ENCODE results near the gene EXOC4. TPM values are rescaled to one million over a fixed set of nuclear protein-coding genes. Genes with fewer than 3 reads are reported as not detected.

Gene EXOC4
- total RNA-seq, 1 donor from 2014 or later, result 99.2 TPM

DNA sequence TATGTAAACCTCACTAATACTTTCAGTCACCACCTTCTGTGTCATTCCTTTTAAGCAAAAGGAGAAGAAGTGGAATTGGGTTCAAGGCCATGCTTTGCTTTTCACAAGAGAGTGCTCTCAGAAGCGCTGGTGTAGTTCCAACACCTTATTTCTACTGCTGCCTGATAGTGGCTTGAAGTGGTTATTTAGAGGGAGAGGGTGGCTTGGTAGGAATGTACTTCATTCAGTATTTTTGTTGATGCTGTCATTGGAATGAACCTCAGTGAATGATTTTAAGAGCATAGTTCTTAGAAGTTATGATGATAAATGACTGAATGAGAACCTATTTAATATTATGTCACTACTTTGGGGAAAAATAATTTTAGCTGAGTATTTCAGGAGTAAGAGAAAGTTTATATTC, 396.7 kb downstream of the EXOC4 start:
- TF ChIP-seq POLR2AphosphoS5 (IDR thresholded peaks at IDR 0.05; ENCODE audit: insufficient read depth in 1 of 2, low read depth in 1 of 2), result no peak
- TF ChIP-seq POLR2A (IDR thresholded peaks at IDR 0.05), result no peak
- TF ChIP-seq, protein P1, sequence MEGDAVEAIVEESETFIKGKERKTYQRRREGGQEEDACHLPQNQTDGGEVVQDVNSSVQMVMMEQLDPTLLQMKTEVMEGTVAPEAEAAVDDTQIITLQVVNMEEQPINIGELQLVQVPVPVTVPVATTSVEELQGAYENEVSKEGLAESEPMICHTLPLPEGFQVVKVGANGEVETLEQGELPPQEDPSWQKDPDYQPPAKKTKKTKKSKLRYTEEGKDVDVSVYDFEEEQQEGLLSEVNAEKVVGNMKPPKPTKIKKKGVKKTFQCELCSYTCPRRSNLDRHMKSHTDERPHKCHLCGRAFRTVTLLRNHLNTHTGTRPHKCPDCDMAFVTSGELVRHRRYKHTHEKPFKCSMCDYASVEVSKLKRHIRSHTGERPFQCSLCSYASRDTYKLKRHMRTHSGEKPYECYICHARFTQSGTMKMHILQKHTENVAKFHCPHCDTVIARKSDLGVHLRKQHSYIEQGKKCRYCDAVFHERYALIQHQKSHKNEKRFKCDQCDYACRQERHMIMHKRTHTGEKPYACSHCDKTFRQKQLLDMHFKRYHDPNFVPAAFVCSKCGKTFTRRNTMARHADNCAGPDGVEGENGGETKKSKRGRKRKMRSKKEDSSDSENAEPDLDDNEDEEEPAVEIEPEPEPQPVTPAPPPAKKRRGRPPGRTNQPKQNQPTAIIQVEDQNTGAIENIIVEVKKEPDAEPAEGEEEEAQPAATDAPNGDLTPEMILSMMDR (IDR thresholded peaks at IDR 0.05), result no peak
- Histone ChIP-seq H3K4me3 (no peak overlapping the region), H3K4me1 (peaks cover 11% of the 10 kb centered on the region), H3K27me3 (no peaks in the 10 kb centered on the region), H3K9me3 (no peaks in the 10 kb centered on the region), H3K27ac (no peak overlapping the region), H3K36me3 (no peaks in the 10 kb centered on the region)
- no peak for DNase-seq (ENCODE audit: extremely low spot score in 2 of 2)
- intact Hi-C loops (cut with DNase I), result no loop called here

DNA sequence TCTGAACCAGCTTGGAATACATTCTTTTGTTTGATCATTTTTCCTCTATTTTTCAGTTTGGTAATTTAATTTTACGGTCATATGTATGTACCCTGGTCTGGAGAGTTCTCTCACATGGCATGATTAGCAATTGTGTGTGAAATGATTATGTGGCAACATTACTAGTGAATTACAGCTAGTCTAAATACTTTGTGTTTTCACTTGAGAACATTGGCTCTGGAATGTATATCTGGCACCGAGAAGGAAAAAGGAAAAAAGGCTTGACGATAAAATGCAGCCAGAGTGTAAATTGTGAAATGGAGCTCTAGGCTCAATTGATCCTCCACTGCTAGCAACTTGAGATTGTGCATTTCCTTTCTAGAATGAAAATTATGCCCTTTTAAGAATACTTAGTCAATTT, 397.2 kb downstream of the EXOC4 start:
- H3K36me3 ChIP-seq, result no peaks in the 10 kb centered on the region
- H3K27me3 ChIP-seq, result no peaks in the 10 kb centered on the region
- no peaks in the 10 kb centered on the region for H3K9me3 ChIP-seq
- no peak for DNase-seq (ENCODE audit: extremely low spot score in 2 of 2)
- intact Hi-C loops (cut with DNase I), result no loop called here
- H3K27ac ChIP-seq, result no peak overlapping the region
- peaks cover 11% of the 10 kb centered on the region for H3K4me1 ChIP-seq
- TF ChIP-seq, protein P1 (IDR thresholded peaks at IDR 0.05), result no peak
- TF ChIP-seq POLR2AphosphoS5 (IDR thresholded peaks at IDR 0.05; ENCODE audit: insufficient read depth in 1 of 2, low read depth in 1 of 2) (no peak), POLR2A (IDR thresholded peaks at IDR 0.05) (no peak)
- no peak overlapping the region for H3K4me3 ChIP-seq

DNA sequence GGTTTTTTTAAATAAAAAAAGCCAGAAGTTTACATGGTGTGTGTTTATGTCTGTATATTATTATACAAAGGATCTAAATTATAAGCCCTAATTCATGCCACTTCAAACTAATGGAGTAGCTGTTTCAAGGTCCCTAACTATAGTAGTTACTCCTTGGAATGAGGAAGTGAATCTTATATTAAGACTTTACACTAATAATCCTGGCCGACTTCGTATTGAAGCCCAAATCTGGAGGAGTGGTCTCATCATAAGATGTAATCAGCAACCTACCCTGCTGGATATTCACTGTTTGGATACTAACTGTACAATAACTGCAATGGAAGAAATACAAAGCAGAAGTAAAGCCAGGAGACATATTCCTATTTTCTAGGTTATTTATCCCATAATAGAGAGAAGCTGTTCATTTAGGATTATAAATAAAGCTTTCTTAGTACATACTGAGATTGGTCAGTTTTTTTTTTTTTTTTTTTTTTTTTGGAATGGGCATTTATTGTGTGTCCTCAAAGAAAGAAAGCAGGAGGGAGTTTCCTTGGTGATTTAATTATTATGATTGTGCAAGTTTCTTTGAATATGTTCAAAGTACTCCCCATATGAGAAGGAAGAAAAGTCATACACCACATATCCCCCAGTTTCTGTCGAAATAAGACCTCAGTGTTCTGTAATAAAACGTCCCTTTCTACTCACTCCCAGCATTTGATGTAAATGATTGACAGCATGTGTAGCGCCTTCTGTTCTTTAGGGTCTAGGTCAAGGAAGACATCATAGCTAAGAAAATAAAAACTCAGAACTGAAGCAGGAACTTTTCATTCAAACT, 397.8 kb downstream of the EXOC4 start:
- Histone ChIP-seq H3K27ac (no peak overlapping the region), H3K9me3 (no peaks in the 10 kb centered on the region), H3K4me1 (peaks cover 8% of the 10 kb centered on the region), H3K4me3 (no peak overlapping the region), H3K27me3 (no peaks in the 10 kb centered on the region), H3K36me3 (no peaks in the 10 kb centered on the region)
- TF ChIP-seq, protein P1 (IDR thresholded peaks at IDR 0.05), result no peak
- TF ChIP-seq POLR2AphosphoS5 (IDR thresholded peaks at IDR 0.05; ENCODE audit: insufficient read depth in 1 of 2, low read depth in 1 of 2), result no peak
- TF ChIP-seq POLR2A (IDR thresholded peaks at IDR 0.05), result no peak
- no peak for DNase-seq (ENCODE audit: extremely low spot score in 2 of 2)
- intact Hi-C loops (cut with DNase I), result no loop called here

DNA sequence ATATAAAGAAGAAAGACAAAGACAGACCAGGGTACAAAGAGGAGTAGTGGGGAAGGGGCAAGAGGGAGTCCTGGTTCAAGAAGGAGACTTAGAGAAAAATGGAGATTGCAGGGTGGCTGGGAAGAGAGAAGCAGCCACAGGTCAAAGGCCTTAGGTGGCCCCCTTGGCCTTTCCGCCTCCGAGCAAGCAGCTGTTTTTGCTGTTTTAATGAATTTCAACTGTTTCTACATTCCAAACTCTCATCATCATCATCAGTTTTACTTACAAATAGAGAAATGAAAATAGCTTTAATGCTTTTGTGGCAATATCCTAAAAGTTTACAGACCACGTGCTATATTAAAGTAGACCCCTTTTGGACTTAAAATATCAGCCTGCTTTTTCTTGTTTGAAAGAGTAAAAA, 399.7 kb downstream of the EXOC4 start:
- Histone ChIP-seq H3K27ac (no peak overlapping the region), H3K9me3 (no peaks in the 10 kb centered on the region), H3K4me3 (no peak overlapping the region), H3K27me3 (no peaks in the 10 kb centered on the region), H3K36me3 (no peaks in the 10 kb centered on the region), H3K4me1 (no peaks in the 10 kb centered on the region)
- TF ChIP-seq, protein P1 (IDR thresholded peaks at IDR 0.05), result no peak
- TF ChIP-seq POLR2AphosphoS5 (IDR thresholded peaks at IDR 0.05; ENCODE audit: insufficient read depth in 1 of 2, low read depth in 1 of 2) (no peak), POLR2A (IDR thresholded peaks at IDR 0.05) (no peak)
- intact Hi-C loops (cut with DNase I), result no loop called here
- DNase-seq (ENCODE audit: extremely low spot score in 2 of 2), result no peak

DNA sequence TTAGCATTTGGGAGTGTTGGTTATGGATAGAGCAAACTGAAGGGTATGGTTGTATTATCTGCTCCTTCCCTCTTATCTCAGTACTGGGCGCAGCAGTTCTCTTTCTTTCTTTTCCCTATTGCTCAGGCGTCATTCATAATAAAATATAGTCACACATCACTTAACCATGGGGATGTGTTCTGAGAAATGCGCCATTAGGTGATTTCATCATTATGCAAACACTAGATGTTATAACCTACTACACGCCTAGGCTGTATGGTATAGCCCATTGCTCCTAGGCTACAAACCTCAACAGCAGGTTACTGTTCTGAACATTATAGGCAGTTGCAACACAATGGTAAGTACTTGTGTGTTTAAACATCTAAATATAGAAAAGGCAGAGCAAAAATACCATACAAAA, 401.7 kb downstream of the EXOC4 start:
- TF ChIP-seq POLR2A (IDR thresholded peaks at IDR 0.05), result no peak
- intact Hi-C loops (cut with DNase I), result no loop called here
- Histone ChIP-seq H3K4me3 (no peak overlapping the region), H3K27ac (no peak overlapping the region), H3K36me3 (no peaks in the 10 kb centered on the region), H3K27me3 (no peaks in the 10 kb centered on the region), H3K9me3 (no peaks in the 10 kb centered on the region), H3K4me1 (no peaks in the 10 kb centered on the region)
- DNase-seq (ENCODE audit: extremely low spot score in 2 of 2), result no peak

All from vagina (tissue), 2 donors.